ENCODE results near the gene SLC25A45. TPM values are rescaled to one million over a fixed set of nuclear protein-coding genes. Genes with fewer than 3 reads are reported as not detected.
A peak's percentile ranks its signal among the peaks of the same experiment; 100 is the strongest.

Gene SLC25A45
- polyA plus RNA-seq, 1 of the 3 experiments (the other 2 are of a cell fraction): 3.6 TPM

DNA sequence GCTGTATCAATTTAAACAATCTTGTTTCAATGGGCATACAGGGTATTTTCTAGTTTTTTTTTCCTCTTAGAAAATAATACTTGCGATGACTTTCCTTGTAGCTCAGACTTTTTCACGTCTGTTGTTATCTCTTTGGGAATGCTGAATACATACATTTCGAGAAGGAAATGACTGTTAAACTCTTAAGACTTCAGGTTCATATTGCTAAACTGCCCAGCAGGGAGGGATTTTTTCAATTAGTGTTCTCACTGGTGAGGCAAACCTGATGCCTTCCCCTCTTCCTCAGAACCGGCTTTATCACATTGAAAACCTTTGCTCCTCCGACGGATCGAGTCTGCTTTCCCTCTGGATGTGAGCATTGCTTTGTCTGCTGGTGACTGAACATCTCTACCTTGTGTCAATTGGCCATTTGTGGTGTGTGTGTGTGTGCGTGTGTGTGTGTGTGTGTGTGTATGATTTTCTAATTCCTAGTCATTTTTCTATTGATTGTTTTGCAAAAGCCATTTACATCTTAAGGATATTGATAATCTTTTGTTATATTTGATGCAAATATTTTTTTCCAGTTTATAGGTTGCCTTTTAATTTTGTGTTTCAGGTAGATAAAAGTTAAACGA lies 46.7 kb upstream of the SLC25A45 start:
- peak overlapping the region; percentile 98 for H3K9ac ChIP-seq
- H3K4me1 ChIP-seq (ENCODE audit: control insufficient read depth in 1 of 2, insufficient read depth in 2 of 2, low read depth in 1 of 2, low read length in 1 of 2): peaks cover 4 to 36% of the 10 kb centered on the region in 2 experiments; a peak in 2 of 4 replicates
- TF ChIP-seq TAF1 (IDR thresholded peaks at IDR 0.05; ENCODE audit: borderline replicate concordance, low read depth, low read length) (no peak; the same call in 1 of the 2 replicates), FOSL2 (IDR thresholded peaks at IDR 0.05; ENCODE audit: borderline replicate concordance, low read depth) (no peak), GABPA (IDR thresholded peaks at IDR 0.05; ENCODE audit: low read depth) (no peak), YY1 (IDR thresholded peaks at IDR 0.05; ENCODE audit: low read depth) (no peak), JUND (IDR thresholded peaks at IDR 0.05) (no peak; the same call in 1 of the 2 replicates), RCOR1 (IDR thresholded peaks at IDR 0.05; ENCODE audit: low read length) (no peak), MEF2A (IDR thresholded peaks at IDR 0.05; ENCODE audit: borderline replicate concordance, low read depth) (no peak), FOXJ3 (CRISPR knock-in tag; IDR thresholded peaks at IDR 0.05) (no peak), SMC3 (IDR thresholded peaks at IDR 0.05; ENCODE audit: low read depth, low read length) (no peak), SIN3A (IDR thresholded peaks at IDR 0.05; ENCODE audit: borderline replicate concordance, low read depth, low read length) (0 out of 2 replicates have a peak, but pooled peaks have one; percentile 78), ELF1 (IDR thresholded peaks at IDR 0.05) (no peak), MXI1 (IDR thresholded peaks at IDR 0.05; ENCODE audit: low read depth, low read length) (0 out of 2 replicates have a peak, but pooled peaks have one; percentile 50), POLR2AphosphoS5 (IDR thresholded peaks at IDR 0.05; ENCODE audit: low read depth, low read length) (peak; percentile 82), RAD21 (IDR thresholded peaks at IDR 0.05; ENCODE audit: low read length) (no peak)
- TF ChIP-seq, protein P1, sequence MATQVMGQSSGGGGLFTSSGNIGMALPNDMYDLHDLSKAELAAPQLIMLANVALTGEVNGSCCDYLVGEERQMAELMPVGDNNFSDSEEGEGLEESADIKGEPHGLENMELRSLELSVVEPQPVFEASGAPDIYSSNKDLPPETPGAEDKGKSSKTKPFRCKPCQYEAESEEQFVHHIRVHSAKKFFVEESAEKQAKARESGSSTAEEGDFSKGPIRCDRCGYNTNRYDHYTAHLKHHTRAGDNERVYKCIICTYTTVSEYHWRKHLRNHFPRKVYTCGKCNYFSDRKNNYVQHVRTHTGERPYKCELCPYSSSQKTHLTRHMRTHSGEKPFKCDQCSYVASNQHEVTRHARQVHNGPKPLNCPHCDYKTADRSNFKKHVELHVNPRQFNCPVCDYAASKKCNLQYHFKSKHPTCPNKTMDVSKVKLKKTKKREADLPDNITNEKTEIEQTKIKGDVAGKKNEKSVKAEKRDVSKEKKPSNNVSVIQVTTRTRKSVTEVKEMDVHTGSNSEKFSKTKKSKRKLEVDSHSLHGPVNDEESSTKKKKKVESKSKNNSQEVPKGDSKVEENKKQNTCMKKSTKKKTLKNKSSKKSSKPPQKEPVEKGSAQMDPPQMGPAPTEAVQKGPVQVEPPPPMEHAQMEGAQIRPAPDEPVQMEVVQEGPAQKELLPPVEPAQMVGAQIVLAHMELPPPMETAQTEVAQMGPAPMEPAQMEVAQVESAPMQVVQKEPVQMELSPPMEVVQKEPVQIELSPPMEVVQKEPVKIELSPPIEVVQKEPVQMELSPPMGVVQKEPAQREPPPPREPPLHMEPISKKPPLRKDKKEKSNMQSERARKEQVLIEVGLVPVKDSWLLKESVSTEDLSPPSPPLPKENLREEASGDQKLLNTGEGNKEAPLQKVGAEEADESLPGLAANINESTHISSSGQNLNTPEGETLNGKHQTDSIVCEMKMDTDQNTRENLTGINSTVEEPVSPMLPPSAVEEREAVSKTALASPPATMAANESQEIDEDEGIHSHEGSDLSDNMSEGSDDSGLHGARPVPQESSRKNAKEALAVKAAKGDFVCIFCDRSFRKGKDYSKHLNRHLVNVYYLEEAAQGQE (IDR thresholded peaks at IDR 0.05; ENCODE audit: low read depth, low read length): 0 out of 2 replicates have a peak, but pooled peaks have one; percentile 25
- TF ChIP-seq, protein P2, sequence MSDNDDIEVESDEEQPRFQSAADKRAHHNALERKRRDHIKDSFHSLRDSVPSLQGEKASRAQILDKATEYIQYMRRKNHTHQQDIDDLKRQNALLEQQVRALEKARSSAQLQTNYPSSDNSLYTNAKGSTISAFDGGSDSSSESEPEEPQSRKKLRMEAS (IDR thresholded peaks at IDR 0.05; ENCODE audit: low read depth): no peak
- H3K27ac ChIP-seq (ENCODE audit: low read depth in 2 of 2, low read length in 1 of 2): peak overlapping the region; percentile 100
- 4% methylated on average over 9 of the region's 9 CpGs for WGBS (ENCODE audit: low lambda C conversion rate)
- CTCF ChIA-PET: interaction anchor here (0.9 to 2.5 kb wide), 2 partner anchors 13 to 76 kb away, joined by 3 to 11 read pairs; no protein-coding TSS in a partner anchor
- peaks cover 100% of the 10 kb centered on the region for H3K79me2 ChIP-seq (ENCODE audit: insufficient read depth)
- H3K9me2 ChIP-seq: no peaks in the 10 kb centered on the region
- peak overlapping the region; percentile 94 for H3K4me2 ChIP-seq
- no peak overlapping the region for H2AFZ ChIP-seq (ENCODE audit: low read depth)
- no peaks in the 10 kb centered on the region for H3K27me3 ChIP-seq (ENCODE audit: insufficient read depth)
- peaks cover 100% of the 10 kb centered on the region for H4K20me1 ChIP-seq (ENCODE audit: insufficient read depth)
- POLR2A ChIA-PET: interaction anchor here (17.2 kb wide), 1 partner anchor 69 kb away, joined by 1027 read pairs; the partner anchor contains the start of gene MALAT1
- peaks cover 69 to 98% of the 10 kb centered on the region in 2 experiments for H3K36me3 ChIP-seq (replicated peaks in 1 of 2; ENCODE audit: control insufficient read depth in 1 of 2, insufficient read depth in 2 of 2, low read length in 1 of 2)
- DNase-seq: no peak
- H3K4me3 ChIP-seq (ENCODE audit: low read depth in 2 of 2, low read length in 1 of 2): peak overlapping the region; percentile 77 to 83
- H3F3A ChIP-seq (replicated peaks; ENCODE audit: insufficient read depth): peaks cover 99% of the 10 kb centered on the region
- no peaks in the 10 kb centered on the region for H3K9me3 ChIP-seq

All from SK-N-SH (cell line).